Adrenal gland (tissue), 12 donors: ENCODE results near the gene GTF2IRD1. TPM values are rescaled to one million over a fixed set of nuclear protein-coding genes. Genes with fewer than 3 reads are reported as not detected.

Experiments used
- DNase-seq, 7 donors: peaks; one replicate each; pipeline ENCODE4 v3.0.0-alpha.2; 2019 to 2020
- H3K27ac ChIP-seq, 5 donors: fragments of 200-600 bp; sonication (generic) in 4 of 5; 1 replicate in 3 of 5; 2 replicates in 2 of 5; pipeline versions ENCODE4 v1.5.1 to v1.8.0; 2016 to 2020; ENCODE audit warnings: mild to moderate bottlenecking in 1 of 5
- H3K27me3 ChIP-seq: fragments of 200-600 bp; 2 replicates; pipeline ENCODE4 v1.8.0; 2021
- H3K36me3 ChIP-seq, 2 donors: fragments of 200-600 bp; replicated peaks in 1 of 2; 1 replicate in 1 of 2; 2 replicates in 1 of 2; pipeline versions ENCODE4 v1.5.1 to v1.8.0; 2018 to 2022
- H3K4me1 ChIP-seq, 2 donors: fragments of 200-600 bp; replicated peaks in 1 of 2; 1 replicate in 1 of 2; 2 replicates in 1 of 2; pipeline versions ENCODE4 v1.5.1 to v1.8.0; 2018 to 2021
- H3K4me3 ChIP-seq, 4 donors: fragments of 200-600 bp; sonication (generic) in 3 of 4; one replicate each; pipeline ENCODE4 v1.5.1; 2016 to 2018
- H3K9me3 ChIP-seq, 3 donors: fragments of 200-600 bp; sonication (generic) in 1 of 3; replicated peaks in 1 of 3; 1 replicate in 2 of 3; 2 replicates in 1 of 3; pipeline versions ENCODE4 v1.5.1 to v1.8.0; 2016 to 2021
- POLR2A ChIP-seq, 2 donors: fragments of 450-650 bp; IDR thresholded peaks; one replicate each; pipeline ENCODE4 v1.6.1; 2017; ENCODE audit warnings: antibody characterized with exemption in 2 of 2, mild to moderate bottlenecking in 2 of 2, moderate library complexity in 1 of 2
- WGBS, 4 donors: extraction: QIAGEN DNeasy Blood & Tissue Kit in 2 of 4; methylation state at CpG; one replicate each; pipeline versions ENCODE4 v1.1.5 to v1.1.7; 2013 to 2017; 5-methylcytosine and 5-hydroxymethylcytosine counted together
- intact Hi-C, 2 donors: fragments of 100-400 bp; cut with DNase I; formaldehyde crosslinking; loops; one replicate each; pipeline versions ENCODE4 v1.14.1 to v1.15.0; 2022 to 2023
- polyA plus RNA-seq, 3 donors: library from polyadenylated mRNA; stranded (reverse); fragments of 200-250 nt in 2 of 3; fragments of 350-450 nt in 1 of 3; fragmentation: Illumina TruSeq in 1 of 3; extraction: RNeasy Lipid Tissue Mini Kit (QIAGEN cat#74804) in 1 of 3; gene quantifications; one replicate each; pipeline ENCODE4 v1.2.3, GENCODE V29; 2013 to 2014
- total RNA-seq, 9 donors: library from RNA; depleted of rRNA in 4 of 9; stranded (reverse); fragments of >200 nt in 4 of 9; fragments of 120-200 nt in 1 of 9; fragmentation: NEBNext Ultra II Directional in 1 of 9; extraction: Animal tissue kit (Norgen Biotek cat#: 25700) in 1 of 9; gene quantifications; one replicate each; pipeline versions ENCODE4 v1.1.0 to v1.2.4, GENCODE V29; 2013 to 2023
- TF ChIP-seq, protein P1 (sequence below), 6 experiments: fragments of 450-650 bp in 4 of 6; fragments of 200-600 bp in 2 of 6; sonication (generic) in 1 of 6; IDR thresholded peaks; 1 replicate in 5 of 6; 2 replicates in 1 of 6; pipeline versions ENCODE4 v1.5.1 to v1.8.0; 2016 to 2021; ENCODE audit warnings: antibody characterized with exemption in 6 of 6, mild to moderate bottlenecking in 2 of 6, moderate library complexity in 1 of 6
- donor health status: healthy with polysubstance abuse.
- donor health status: Bipolar disorder and iron deficiency.
- donor health status: DM: yes; HTN: yes; CAD: no.
- donor health status: DM: no; HTN: no; CAD: no.
- donor health status: DM: no; HTN: no; CAD: no.
- donor health status: DM: yes; HTN: yes; CAD: no.

GTF2IRD1 gene
- total and polyA plus RNA-seq, 12 donors = 7.4 to 41.3 (median 25.2) TPM

- Histone ChIP-seq H3K27me3 (no peaks in the 10 kb centered on the region), H3K4me3 (no peak overlapping the region), H3K27ac (peak overlapping the region; percentile 65 to 85 (median 83)), H3K9me3 (no peaks in the 10 kb centered on the region), H3K4me1 (peaks cover 23 to 27% of the 10 kb centered on the region in 2 donors), H3K36me3 (no peaks in the 10 kb centered on the region)
- TF ChIP-seq, protein P1, sequence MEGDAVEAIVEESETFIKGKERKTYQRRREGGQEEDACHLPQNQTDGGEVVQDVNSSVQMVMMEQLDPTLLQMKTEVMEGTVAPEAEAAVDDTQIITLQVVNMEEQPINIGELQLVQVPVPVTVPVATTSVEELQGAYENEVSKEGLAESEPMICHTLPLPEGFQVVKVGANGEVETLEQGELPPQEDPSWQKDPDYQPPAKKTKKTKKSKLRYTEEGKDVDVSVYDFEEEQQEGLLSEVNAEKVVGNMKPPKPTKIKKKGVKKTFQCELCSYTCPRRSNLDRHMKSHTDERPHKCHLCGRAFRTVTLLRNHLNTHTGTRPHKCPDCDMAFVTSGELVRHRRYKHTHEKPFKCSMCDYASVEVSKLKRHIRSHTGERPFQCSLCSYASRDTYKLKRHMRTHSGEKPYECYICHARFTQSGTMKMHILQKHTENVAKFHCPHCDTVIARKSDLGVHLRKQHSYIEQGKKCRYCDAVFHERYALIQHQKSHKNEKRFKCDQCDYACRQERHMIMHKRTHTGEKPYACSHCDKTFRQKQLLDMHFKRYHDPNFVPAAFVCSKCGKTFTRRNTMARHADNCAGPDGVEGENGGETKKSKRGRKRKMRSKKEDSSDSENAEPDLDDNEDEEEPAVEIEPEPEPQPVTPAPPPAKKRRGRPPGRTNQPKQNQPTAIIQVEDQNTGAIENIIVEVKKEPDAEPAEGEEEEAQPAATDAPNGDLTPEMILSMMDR (IDR thresholded peaks at IDR 0.05) = no peak
- peak in 1 of 2 donors; percentile 40 for TF ChIP-seq POLR2A (IDR thresholded peaks at IDR 0.05)
- intact Hi-C loops = loop anchor here in 1 of 2 donors (10.0 kb wide), 1 partner anchor 97 kb away; no protein-coding TSS in a partner anchor
- WGBS, 4 donors = 22 to 34% (median 28%) methylated on average over 11 to 12 of the region's 12 CpGs
- DNase-seq = peak; percentile 71 to 94 (median 89)
These were observed 174.1 kb downstream of the GTF2IRD1 start for GRCh38 chr7:74627661-74628411.

- no peak for DNase-seq
- no peak for TF ChIP-seq POLR2A (IDR thresholded peaks at IDR 0.05)
- TF ChIP-seq, protein P1 (IDR thresholded peaks at IDR 0.05) = no peak
- Histone ChIP-seq H3K27ac (no peak overlapping the region), H3K4me3 (no peak overlapping the region), H3K9me3 (no peaks in the 10 kb centered on the region), H3K27me3 (no peaks in the 10 kb centered on the region), H3K4me1 (peaks cover 12 to 19% of the 10 kb centered on the region in 2 donors), H3K36me3 (no peaks in the 10 kb centered on the region)
- WGBS, 4 donors = 62 to 81% (median 75%) methylated on average over 8 of the region's 8 CpGs
- intact Hi-C loops = no loop called here
These were observed 178.8 kb downstream of the GTF2IRD1 start for GRCh38 chr7:74632505-74632904.

GRCh38 chr7:74633451-74633921 is 179.8 kb downstream of the GTF2IRD1 start:
- peak in 1 of 7 donors; percentile 39 for DNase-seq
- H3K36me3 ChIP-seq = no peaks in the 10 kb centered on the region
- H3K27ac ChIP-seq = no peak overlapping the region
- intact Hi-C loops = no loop called here
- TF ChIP-seq, protein P1 (IDR thresholded peaks at IDR 0.05) = no peak
- no peak for TF ChIP-seq POLR2A (IDR thresholded peaks at IDR 0.05)
- H3K27me3 ChIP-seq = no peaks in the 10 kb centered on the region
- 43 to 74% (median 65%) methylated on average over 4 to 9 of the region's 9 CpGs for WGBS, 4 donors
- no peaks in the 10 kb centered on the region for H3K9me3 ChIP-seq
- H3K4me3 ChIP-seq = no peak overlapping the region
- peaks cover 2 to 9% of the 10 kb centered on the region in 2 donors for H3K4me1 ChIP-seq

- no peaks in the 10 kb centered on the region for H3K36me3 ChIP-seq
- no peak for DNase-seq
- H3K9me3 ChIP-seq = no peaks in the 10 kb centered on the region
- H3K4me1 ChIP-seq = peaks cover 0 to 6% of the 10 kb centered on the region in 2 donors
- intact Hi-C loops = no loop called here
- 93 to 97% (median 95%) methylated on average over 7 of the region's 7 CpGs for WGBS, 4 donors
- no peak overlapping the region for H3K4me3 ChIP-seq
- H3K27ac ChIP-seq = no peak overlapping the region
- no peaks in the 10 kb centered on the region for H3K27me3 ChIP-seq
- no peak for TF ChIP-seq POLR2A (IDR thresholded peaks at IDR 0.05)
- TF ChIP-seq, protein P1 (IDR thresholded peaks at IDR 0.05) = no peak
These were observed 184.0 kb downstream of the GTF2IRD1 start for GRCh38 chr7:74637745-74638144.
